ENCODE results near the gene RARS2. TPM values are rescaled to one million over a fixed set of nuclear protein-coding genes. Genes with fewer than 3 reads are reported as not detected.

RARS2 gene
- polyA plus RNA-seq, 2 donors: 7.9 to 16.1 TPM

DNA sequence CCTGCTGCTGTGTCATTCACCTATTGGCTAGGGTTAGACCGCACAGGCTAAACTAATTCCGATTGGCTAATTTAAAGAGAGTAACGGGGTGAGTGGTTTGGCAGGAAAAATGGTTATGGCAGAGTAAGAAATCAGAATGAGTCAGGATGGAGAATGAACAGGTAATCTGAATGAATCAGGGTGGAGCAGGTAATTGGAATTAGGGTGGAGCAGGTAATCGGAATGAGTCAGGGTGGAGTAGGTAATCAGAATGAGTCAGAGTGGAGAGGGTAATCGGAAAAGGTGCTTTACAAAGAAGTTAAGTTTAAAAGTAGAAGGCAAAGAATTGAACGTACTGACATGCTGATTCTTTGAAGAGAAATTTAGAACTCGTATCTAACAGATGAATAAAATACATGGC is 105.3 kb downstream of the RARS2 start:
- H3K36me3 ChIP-seq (ENCODE audit: control insufficient read depth in 2 of 2, insufficient read depth in 2 of 2, low read length in 1 of 2): peaks cover 0 to 4% of the 10 kb centered on the region in 2 donors
- H3K9me3 ChIP-seq (ENCODE audit: control insufficient read depth in 2 of 2, insufficient read depth in 1 of 2, low read depth in 1 of 2, low read length in 1 of 2): peaks cover 0 to 11% of the 10 kb centered on the region in 2 donors
- 70 to 85% methylated on average over 7 of the region's 7 CpGs for WGBS, 2 donors
- no peaks in the 10 kb centered on the region for H3K27me3 ChIP-seq (ENCODE audit: control insufficient read depth in 1 of 2, insufficient read depth in 2 of 2, low read length in 2 of 2)
- no peak overlapping the region for H3K27ac ChIP-seq (ENCODE audit: low read depth in 2 of 2, low read length in 1 of 2)
- no peaks in the 10 kb centered on the region for H3K4me1 ChIP-seq (ENCODE audit: control insufficient read depth in 2 of 2, insufficient read depth in 2 of 2, low read length in 1 of 2)
- no peak overlapping the region for H3K4me3 ChIP-seq (ENCODE audit: low read depth in 1 of 2, low read length in 2 of 2)

DNA sequence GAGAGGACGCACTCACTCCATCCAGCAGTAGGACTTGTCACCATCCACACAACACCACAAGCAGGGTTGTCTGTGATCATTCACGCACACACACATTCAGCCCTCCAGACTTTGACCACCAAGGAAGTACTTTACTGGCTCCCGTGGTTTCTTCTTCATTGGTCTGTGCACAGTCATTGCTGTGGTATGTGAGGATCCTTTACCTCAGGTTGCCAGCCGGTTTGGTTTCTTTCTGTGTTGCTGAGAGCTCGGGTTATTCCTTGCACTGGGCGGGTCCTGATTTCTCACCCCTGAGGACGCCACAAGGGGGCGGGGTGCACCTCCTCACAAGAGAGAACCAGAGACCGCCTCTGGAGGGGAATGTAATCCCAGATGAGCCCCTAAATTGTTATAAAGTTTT is 105.9 kb downstream of the RARS2 start:
- no peak overlapping the region for H3K4me3 ChIP-seq (ENCODE audit: low read depth in 1 of 2, low read length in 2 of 2)
- no peak overlapping the region for H3K27ac ChIP-seq (ENCODE audit: low read depth in 2 of 2, low read length in 1 of 2)
- peaks cover 0 to 11% of the 10 kb centered on the region in 2 donors for H3K9me3 ChIP-seq (ENCODE audit: control insufficient read depth in 2 of 2, insufficient read depth in 1 of 2, low read depth in 1 of 2, low read length in 1 of 2)
- H3K36me3 ChIP-seq (ENCODE audit: control insufficient read depth in 2 of 2, insufficient read depth in 2 of 2, low read length in 1 of 2): peaks cover 0 to 4% of the 10 kb centered on the region in 2 donors
- 79 to 87% methylated on average over 9 of the region's 9 CpGs for WGBS, 2 donors
- no peaks in the 10 kb centered on the region for H3K27me3 ChIP-seq (ENCODE audit: control insufficient read depth in 1 of 2, insufficient read depth in 2 of 2, low read length in 2 of 2)
- H3K4me1 ChIP-seq (ENCODE audit: control insufficient read depth in 2 of 2, insufficient read depth in 2 of 2, low read length in 1 of 2): no peaks in the 10 kb centered on the region

DNA sequence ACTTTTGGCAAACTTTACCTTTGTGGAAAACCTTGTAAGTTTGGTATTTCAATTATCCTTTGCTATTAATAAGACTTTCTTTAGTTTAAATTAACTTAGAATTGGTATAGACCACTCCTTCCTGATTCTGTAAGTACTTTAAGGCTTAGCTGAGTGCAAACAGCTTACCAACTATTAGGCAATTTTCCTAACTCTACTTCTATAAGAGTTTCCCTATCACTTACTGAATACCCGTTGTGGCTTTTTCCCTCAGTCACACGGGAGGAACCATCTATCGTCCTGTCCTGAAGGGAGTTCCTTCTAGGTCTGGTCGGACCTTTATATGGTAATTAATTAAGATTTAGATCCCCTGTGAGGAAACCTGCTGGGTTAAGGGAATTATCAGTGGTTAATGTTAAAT is 107.4 kb downstream of the RARS2 start:
- no peaks in the 10 kb centered on the region for H3K4me1 ChIP-seq (ENCODE audit: control insufficient read depth in 2 of 2, insufficient read depth in 2 of 2, low read length in 1 of 2)
- WGBS, 2 donors: 72 to 82% methylated on average over 4 of the region's 4 CpGs
- peaks cover 0 to 11% of the 10 kb centered on the region in 2 donors for H3K9me3 ChIP-seq (ENCODE audit: control insufficient read depth in 2 of 2, insufficient read depth in 1 of 2, low read depth in 1 of 2, low read length in 1 of 2)
- no peak overlapping the region for H3K27ac ChIP-seq (ENCODE audit: low read depth in 2 of 2, low read length in 1 of 2)
- no peak overlapping the region for H3K4me3 ChIP-seq (ENCODE audit: low read depth in 1 of 2, low read length in 2 of 2)
- peaks cover 0 to 4% of the 10 kb centered on the region in 2 donors for H3K36me3 ChIP-seq (ENCODE audit: control insufficient read depth in 2 of 2, insufficient read depth in 2 of 2, low read length in 1 of 2)
- no peaks in the 10 kb centered on the region for H3K27me3 ChIP-seq (ENCODE audit: control insufficient read depth in 1 of 2, insufficient read depth in 2 of 2, low read length in 2 of 2)

DNA sequence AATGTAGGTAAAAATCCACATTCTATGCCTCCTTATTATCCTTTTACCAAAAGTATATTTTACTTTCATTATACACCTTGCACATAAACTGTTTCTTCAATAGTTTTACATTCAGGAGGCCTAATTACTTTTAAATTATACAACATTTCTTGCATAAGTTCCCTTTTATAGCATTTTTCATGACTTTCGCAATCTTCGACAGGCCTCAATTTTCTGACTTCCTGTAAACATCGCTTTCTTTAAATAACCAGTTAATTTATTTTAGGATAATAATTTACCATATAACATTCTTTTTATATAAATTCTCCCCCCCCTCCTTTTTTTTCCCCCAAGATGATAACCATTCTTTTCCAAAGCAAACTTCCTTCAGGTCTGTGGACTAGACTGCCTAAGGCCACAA is 107.9 kb downstream of the RARS2 start:
- H3K4me1 ChIP-seq (ENCODE audit: control insufficient read depth in 2 of 2, insufficient read depth in 2 of 2, low read length in 1 of 2): no peaks in the 10 kb centered on the region
- H3K36me3 ChIP-seq (ENCODE audit: control insufficient read depth in 2 of 2, insufficient read depth in 2 of 2, low read length in 1 of 2): peaks cover 0 to 4% of the 10 kb centered on the region in 2 donors
- H3K27ac ChIP-seq (ENCODE audit: low read depth in 2 of 2, low read length in 1 of 2): no peak overlapping the region
- no peaks in the 10 kb centered on the region for H3K27me3 ChIP-seq (ENCODE audit: control insufficient read depth in 1 of 2, insufficient read depth in 2 of 2, low read length in 2 of 2)
- peaks cover 0 to 11% of the 10 kb centered on the region in 2 donors for H3K9me3 ChIP-seq (ENCODE audit: control insufficient read depth in 2 of 2, insufficient read depth in 1 of 2, low read depth in 1 of 2, low read length in 1 of 2)
- WGBS, 2 donors: 88 to 89% methylated on average over 3 of the region's 3 CpGs
- no peak overlapping the region for H3K4me3 ChIP-seq (ENCODE audit: low read depth in 1 of 2, low read length in 2 of 2)

DNA sequence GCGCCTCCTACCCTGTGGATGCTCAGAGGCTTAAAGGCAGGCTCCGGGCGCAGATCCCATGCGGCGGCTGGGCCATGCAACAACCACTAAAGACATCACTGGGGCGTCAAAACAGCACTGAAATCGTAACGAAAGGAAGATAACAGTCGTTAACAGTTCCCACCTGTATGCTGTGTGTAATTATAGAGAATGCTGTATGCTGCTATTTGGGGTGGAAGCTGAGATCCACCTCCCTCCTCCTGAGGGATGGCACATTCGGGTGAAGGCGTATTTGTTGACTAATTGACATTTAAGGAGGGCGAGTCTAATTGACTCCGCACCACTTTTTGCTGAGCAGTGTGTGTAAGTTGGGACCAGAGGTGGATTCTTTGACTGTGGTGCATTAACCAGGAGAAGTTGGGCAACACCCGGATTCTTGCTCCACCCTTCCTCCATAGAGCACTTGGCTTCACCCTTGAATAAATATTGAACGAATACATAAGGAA is 116.3 kb downstream of the RARS2 start:
- H3K27me3 ChIP-seq (ENCODE audit: control insufficient read depth in 1 of 2, insufficient read depth in 2 of 2, low read length in 2 of 2): no peaks in the 10 kb centered on the region
- no peaks in the 10 kb centered on the region for H3K9me3 ChIP-seq (ENCODE audit: control insufficient read depth in 2 of 2, insufficient read depth in 1 of 2, low read depth in 1 of 2, low read length in 1 of 2)
- no peaks in the 10 kb centered on the region for H3K36me3 ChIP-seq (ENCODE audit: control insufficient read depth in 2 of 2, insufficient read depth in 2 of 2, low read length in 1 of 2)
- 1 to 2% methylated on average over 15 of the region's 15 CpGs for WGBS, 2 donors
- peak overlapping the region; percentile 68 to 87 for H3K4me3 ChIP-seq (ENCODE audit: low read depth in 1 of 2, low read length in 2 of 2)
- H3K4me1 ChIP-seq (ENCODE audit: control insufficient read depth in 2 of 2, insufficient read depth in 2 of 2, low read length in 1 of 2): no peaks in the 10 kb centered on the region
- H3K27ac ChIP-seq (ENCODE audit: low read depth in 2 of 2, low read length in 1 of 2): peak overlapping the region; percentile 95 to 98

DNA sequence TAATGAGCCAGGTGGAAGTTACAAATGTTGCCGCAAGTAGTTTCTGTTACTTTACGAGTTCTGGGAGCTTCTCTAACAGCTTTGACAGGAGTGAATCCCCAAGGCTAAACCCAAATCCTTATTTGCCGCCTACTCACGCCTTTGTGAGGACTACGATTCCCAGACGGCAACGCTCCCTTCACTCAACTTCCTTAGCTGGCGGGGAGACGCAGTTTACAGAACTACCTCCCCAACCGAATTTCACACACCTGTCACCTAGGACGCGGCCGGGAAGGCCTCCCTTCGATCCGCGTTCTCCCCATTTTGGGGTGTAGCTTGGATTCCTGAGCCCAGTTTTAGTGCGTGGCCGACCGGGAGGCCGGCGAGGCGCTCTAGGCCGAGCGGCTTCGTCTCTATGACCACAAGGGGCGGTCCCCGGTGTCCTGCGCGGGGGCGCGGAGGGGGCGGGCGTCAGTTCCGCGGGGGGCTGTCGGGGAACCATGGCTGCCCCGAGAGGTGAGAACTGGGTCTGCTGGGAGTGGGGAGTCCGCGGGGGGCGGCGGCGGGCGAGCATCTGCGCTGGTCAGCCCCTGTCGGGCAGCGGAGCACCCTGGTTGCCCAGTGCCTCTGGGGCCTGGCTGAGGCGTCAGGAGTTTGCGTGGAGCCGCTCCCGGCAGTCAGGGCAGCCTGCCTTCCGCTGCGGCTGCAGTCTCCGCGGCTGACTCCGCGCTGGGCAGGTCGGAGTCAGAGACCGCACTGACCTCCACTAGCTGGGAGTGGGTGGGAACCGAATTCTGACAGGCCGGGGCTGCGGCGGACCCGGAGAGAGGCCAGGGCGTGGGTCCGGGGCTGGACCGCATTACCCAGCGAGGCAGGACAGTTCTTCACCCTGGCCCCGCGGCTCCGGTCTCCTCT is 117.0 kb downstream of the RARS2 start, which contains the start of gene SLC35A1:
Gene SLC35A1 (plus strand): TSS at position 450 of the 894 bp plus-strand sequence. CDS start 30 bp downstream, at position 480.
- peak within 1 kb of the TSS; percentile 68 to 87 for H3K4me3 ChIP-seq (ENCODE audit: low read depth in 1 of 2, low read length in 2 of 2)
- 1% methylated on average over 69 to 70 of the region's 70 CpGs for WGBS, 2 donors
- no peaks in the 10 kb centered on the region for H3K36me3 ChIP-seq (ENCODE audit: control insufficient read depth in 2 of 2, insufficient read depth in 2 of 2, low read length in 1 of 2)
- no peaks in the 10 kb centered on the region for H3K4me1 ChIP-seq (ENCODE audit: control insufficient read depth in 2 of 2, insufficient read depth in 2 of 2, low read length in 1 of 2)
- no peaks in the 10 kb centered on the region for H3K27me3 ChIP-seq (ENCODE audit: control insufficient read depth in 1 of 2, insufficient read depth in 2 of 2, low read length in 2 of 2)
- H3K27ac ChIP-seq (ENCODE audit: low read depth in 2 of 2, low read length in 1 of 2): peak within 1 kb of the TSS; percentile 95 to 98
- no peaks in the 10 kb centered on the region for H3K9me3 ChIP-seq (ENCODE audit: control insufficient read depth in 2 of 2, insufficient read depth in 1 of 2, low read depth in 1 of 2, low read length in 1 of 2)

DNA sequence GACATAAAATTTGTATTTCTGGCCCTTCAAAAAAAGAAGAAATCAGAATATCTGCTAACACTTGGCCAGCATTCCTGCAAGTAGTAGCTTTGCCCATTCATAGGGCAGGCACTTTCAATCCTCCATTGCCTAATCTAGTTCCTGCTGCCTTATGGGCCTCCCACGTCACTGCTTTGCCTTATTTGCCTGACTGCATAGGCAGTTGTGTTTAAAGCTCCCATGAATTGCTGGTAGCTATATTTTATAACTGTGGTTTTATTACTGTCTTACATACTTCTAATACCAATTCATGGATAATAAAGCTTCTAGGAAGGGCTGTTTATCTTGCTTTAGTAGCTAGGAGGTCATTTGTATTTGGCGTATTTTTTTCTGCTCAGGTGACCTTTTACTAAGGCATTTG is 124.7 kb downstream of the RARS2 start:
- Histone ChIP-seq H3K36me3 (ENCODE audit: control insufficient read depth in 2 of 2, insufficient read depth in 2 of 2, low read length in 1 of 2) (no peaks in the 10 kb centered on the region), H3K4me3 (ENCODE audit: low read depth in 1 of 2, low read length in 2 of 2) (no peak overlapping the region), H3K4me1 (ENCODE audit: control insufficient read depth in 2 of 2, insufficient read depth in 2 of 2, low read length in 1 of 2) (no peaks in the 10 kb centered on the region), H3K27me3 (ENCODE audit: control insufficient read depth in 1 of 2, insufficient read depth in 2 of 2, low read length in 2 of 2) (no peaks in the 10 kb centered on the region), H3K27ac (ENCODE audit: low read depth in 2 of 2, low read length in 1 of 2) (no peak overlapping the region), H3K9me3 (ENCODE audit: control insufficient read depth in 2 of 2, insufficient read depth in 1 of 2, low read depth in 1 of 2, low read length in 1 of 2) (no peaks in the 10 kb centered on the region)
- 80 to 89% methylated on average over 2 of the region's 2 CpGs for WGBS, 2 donors

Other genes starting within 250 kb of the RARS2 start
- gene C6orf163, start 245.2 kb downstream of the RARS2 start, polyA plus RNA-seq: 1 to 10 TPM in 1 of 2 donors, under 1 TPM in 1; 0.16 to 1.8 TPM
- gene CFAP206, start 182.0 kb downstream of the RARS2 start, polyA plus RNA-seq: under 1 TPM; 0.04 to 0.06 TPM
- gene SLC35A1, start 117.0 kb downstream of the RARS2 start, polyA plus RNA-seq: 10 to 100 TPM in 1 of 2 donors, 1 to 10 TPM in 1; 8.0 to 14.5 TPM
- gene ORC3, start 148 bp upstream of the RARS2 start, polyA plus RNA-seq: 1 to 10 TPM; 8.1 to 8.5 TPM
- gene AKIRIN2, start 112.2 kb upstream of the RARS2 start, polyA plus RNA-seq: 10 to 100 TPM; 24.1 to 29.6 TPM

All from esophagus (tissue), 2 donors.